Measurements from ENCODE around the gene CHML.

Gene CHML

DNA sequence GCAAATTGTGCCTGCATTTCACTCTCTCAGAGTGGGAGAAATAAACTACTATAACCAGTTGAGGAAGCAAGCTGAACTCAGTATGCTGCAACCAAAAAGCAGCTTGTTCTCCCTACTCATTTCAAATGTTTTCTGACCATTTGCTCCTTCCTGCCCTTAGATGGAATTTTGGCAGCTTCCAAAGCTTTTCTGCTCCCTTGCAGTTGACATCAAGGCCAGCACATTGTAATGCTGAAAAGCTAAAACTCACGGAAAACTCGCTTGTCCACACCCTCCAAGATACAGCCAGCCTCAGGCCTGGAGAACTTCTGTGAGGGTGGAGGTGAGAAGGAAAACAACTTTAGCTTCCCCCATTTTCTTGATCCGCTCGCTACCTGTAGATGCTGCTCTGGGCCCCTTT is 5.0 kb upstream of the CHML start:
- H3K4me3 ChIP-seq (ENCODE audit: low read length) = no peak overlapping the region
- DNase-seq (ENCODE audit: low read depth) = no peak
- TF ChIP-seq, protein P1, sequence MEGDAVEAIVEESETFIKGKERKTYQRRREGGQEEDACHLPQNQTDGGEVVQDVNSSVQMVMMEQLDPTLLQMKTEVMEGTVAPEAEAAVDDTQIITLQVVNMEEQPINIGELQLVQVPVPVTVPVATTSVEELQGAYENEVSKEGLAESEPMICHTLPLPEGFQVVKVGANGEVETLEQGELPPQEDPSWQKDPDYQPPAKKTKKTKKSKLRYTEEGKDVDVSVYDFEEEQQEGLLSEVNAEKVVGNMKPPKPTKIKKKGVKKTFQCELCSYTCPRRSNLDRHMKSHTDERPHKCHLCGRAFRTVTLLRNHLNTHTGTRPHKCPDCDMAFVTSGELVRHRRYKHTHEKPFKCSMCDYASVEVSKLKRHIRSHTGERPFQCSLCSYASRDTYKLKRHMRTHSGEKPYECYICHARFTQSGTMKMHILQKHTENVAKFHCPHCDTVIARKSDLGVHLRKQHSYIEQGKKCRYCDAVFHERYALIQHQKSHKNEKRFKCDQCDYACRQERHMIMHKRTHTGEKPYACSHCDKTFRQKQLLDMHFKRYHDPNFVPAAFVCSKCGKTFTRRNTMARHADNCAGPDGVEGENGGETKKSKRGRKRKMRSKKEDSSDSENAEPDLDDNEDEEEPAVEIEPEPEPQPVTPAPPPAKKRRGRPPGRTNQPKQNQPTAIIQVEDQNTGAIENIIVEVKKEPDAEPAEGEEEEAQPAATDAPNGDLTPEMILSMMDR (conservative IDR thresholded peaks at IDR 0.05; ENCODE audit: low read depth, low read length) = no peak

GRCh38 chr1:241644259-241644658 is 4.1 kb upstream of the CHML start:
- no peak overlapping the region for H3K4me3 ChIP-seq (ENCODE audit: low read length)
- TF ChIP-seq, protein P1 (conservative IDR thresholded peaks at IDR 0.05; ENCODE audit: low read depth, low read length) = no peak
- no peak for DNase-seq (ENCODE audit: low read depth)

DNA sequence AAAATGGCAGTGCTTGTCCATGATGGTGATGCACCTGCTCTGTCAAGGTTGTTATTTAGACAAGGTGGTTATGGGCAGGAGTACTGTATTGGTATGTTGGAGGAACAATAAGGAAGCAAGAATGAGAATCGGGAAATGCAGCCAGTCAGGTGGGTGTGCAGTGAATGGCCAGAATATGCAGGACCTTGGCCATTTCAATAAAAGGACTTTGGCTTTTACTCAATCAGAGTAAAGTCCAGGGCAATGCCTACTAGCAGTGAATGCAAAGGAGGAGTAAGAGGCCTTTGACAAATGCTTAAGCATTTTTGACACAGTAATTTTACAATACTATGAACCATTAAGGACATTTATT is 2.4 kb upstream of the CHML start:
- H3K4me3 ChIP-seq (ENCODE audit: low read length) = no peak overlapping the region
- TF ChIP-seq, protein P1 (conservative IDR thresholded peaks at IDR 0.05; ENCODE audit: low read depth, low read length) = no peak
- no peak for DNase-seq (ENCODE audit: low read depth)

DNA sequence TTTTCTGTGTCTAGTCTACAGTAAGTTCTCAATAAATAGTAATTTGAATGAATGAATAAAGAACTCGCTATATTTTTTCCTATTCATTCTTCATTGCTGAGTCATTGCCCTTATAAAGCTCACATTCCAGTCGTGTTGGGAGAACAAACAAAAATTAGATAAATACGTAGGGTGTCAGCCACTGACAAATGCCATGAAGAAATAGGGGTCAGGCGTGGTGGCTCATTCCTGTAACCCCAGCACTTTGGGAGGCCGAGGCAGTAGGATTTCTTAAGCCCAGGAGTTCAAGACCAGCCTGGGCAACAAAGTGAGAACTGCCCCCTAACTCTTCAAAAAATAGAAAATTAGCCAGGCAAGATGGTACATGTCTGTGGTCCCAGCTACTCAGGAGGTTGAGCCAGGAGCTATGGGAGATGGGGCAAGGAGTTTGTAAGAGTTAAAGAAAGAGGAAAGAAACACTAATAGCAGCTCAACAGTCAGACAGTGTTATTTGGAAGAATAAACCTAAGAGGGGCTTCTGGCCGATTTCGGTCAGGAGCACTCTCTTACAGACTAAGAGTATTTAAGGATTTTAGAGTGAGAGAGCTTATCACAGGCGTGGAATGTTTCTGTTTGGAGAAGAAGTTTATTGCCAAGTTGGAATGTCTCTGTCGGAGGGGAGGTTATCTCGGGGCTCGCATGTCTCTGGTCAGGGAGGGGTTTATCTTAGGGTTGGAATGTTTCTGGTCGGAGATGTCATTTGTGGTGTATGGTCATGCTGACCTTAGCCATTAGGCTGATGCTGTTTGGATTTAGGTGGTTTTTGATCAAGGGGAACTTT is 1.8 kb upstream of the CHML start:
- peak; percentile 48 for DNase-seq (ENCODE audit: low read depth)
- H3K4me3 ChIP-seq (ENCODE audit: low read length) = no peak overlapping the region
- TF ChIP-seq, protein P1 (conservative IDR thresholded peaks at IDR 0.05; ENCODE audit: low read depth, low read length) = no peak

- TF ChIP-seq, protein P1 (conservative IDR thresholded peaks at IDR 0.05; ENCODE audit: low read depth, low read length) = no peak
- no peak for DNase-seq (ENCODE audit: low read depth)
- peak overlapping the region; percentile 40 for H3K4me3 ChIP-seq (ENCODE audit: low read length)
Observed at GRCh38 chr1:241640867-241641622, 876 bp upstream of the CHML start.

- DNase-seq (ENCODE audit: low read depth) = no peak
- TF ChIP-seq, protein P1 (conservative IDR thresholded peaks at IDR 0.05; ENCODE audit: low read depth, low read length) = no peak
- peak overlapping the region; percentile 95 for H3K4me3 ChIP-seq (ENCODE audit: low read length)
Observed at GRCh38 chr1:241639623-241640148, 483 bp downstream of the CHML start.
